GM20431 (cell line): ENCODE results near the gene CPVL.

Source experiments
- in situ Hi-C: fragments of 300-500 bp; cut with MseI, MboI; formaldehyde crosslinking; loops from one replicate; pipeline ENCODE4 v1.15.0; 2020; ENCODE audit warnings: low sequenced_read_pairs; ENCODE audit not compliant: unreplicated experiment

The CPVL gene

GRCh38 chr7:29019387-29019786 is 127.0 kb downstream of the CPVL start:
- in situ Hi-C loops, result no loop called here

- in situ Hi-C loops, result no loop called here
These were observed 128.6 kb downstream of the CPVL start for GRCh38 chr7:29017713-29018112.

- in situ Hi-C loops, result no loop called here
These were observed 131.6 kb downstream of the CPVL start for GRCh38 chr7:29014725-29015124.

- in situ Hi-C loops, result no loop called here
These were observed 132.4 kb downstream of the CPVL start for GRCh38 chr7:29013931-29014330.

- in situ Hi-C loops, result no loop called here
These were observed 133.1 kb downstream of the CPVL start for GRCh38 chr7:29013082-29013695.

- in situ Hi-C loops, result no loop called here
These were observed 136.4 kb downstream of the CPVL start for GRCh38 chr7:29009947-29010346.

GRCh38 chr7:29008590-29008989 is 137.7 kb downstream of the CPVL start:
- in situ Hi-C loops, result no loop called here

- in situ Hi-C loops, result no loop called here
These were observed 139.2 kb downstream of the CPVL start for GRCh38 chr7:29007127-29007526.

- in situ Hi-C loops, result no loop called here
These were observed 140.5 kb downstream of the CPVL start for GRCh38 chr7:29005829-29006228.

GRCh38 chr7:29005406-29005805 is 140.9 kb downstream of the CPVL start:
- in situ Hi-C loops, result no loop called here

GRCh38 chr7:29003703-29004102 is 142.6 kb downstream of the CPVL start:
- in situ Hi-C loops, result no loop called here

GRCh38 chr7:29000717-29001076 is 145.6 kb downstream of the CPVL start:
- in situ Hi-C loops, result no loop called here

GRCh38 chr7:28999895-29000716 is 146.2 kb downstream of the CPVL start:
- in situ Hi-C loops, result no loop called here

- in situ Hi-C loops, result no loop called here
These were observed 146.9 kb downstream of the CPVL start for GRCh38 chr7:28999427-28999826.

- in situ Hi-C loops, result no loop called here
These were observed 148.2 kb downstream of the CPVL start for GRCh38 chr7:28998105-28998504.

GRCh38 chr7:28996836-28997235 is 149.5 kb downstream of the CPVL start:
- in situ Hi-C loops, result no loop called here

GRCh38 chr7:28993371-28993770 is 153.0 kb downstream of the CPVL start:
- in situ Hi-C loops, result no loop called here

GRCh38 chr7:28992798-28993197 is 153.5 kb downstream of the CPVL start:
- in situ Hi-C loops, result no loop called here

- in situ Hi-C loops, result no loop called here
These were observed 156.0 kb downstream of the CPVL start for GRCh38 chr7:28990200-28990960.

GRCh38 chr7:28989211-28989980 is 156.9 kb downstream of the CPVL start:
- in situ Hi-C loops, result no loop called here
